ENCODE data around the gene RNU5D-1.

Gene RNU5D-1

DNA sequence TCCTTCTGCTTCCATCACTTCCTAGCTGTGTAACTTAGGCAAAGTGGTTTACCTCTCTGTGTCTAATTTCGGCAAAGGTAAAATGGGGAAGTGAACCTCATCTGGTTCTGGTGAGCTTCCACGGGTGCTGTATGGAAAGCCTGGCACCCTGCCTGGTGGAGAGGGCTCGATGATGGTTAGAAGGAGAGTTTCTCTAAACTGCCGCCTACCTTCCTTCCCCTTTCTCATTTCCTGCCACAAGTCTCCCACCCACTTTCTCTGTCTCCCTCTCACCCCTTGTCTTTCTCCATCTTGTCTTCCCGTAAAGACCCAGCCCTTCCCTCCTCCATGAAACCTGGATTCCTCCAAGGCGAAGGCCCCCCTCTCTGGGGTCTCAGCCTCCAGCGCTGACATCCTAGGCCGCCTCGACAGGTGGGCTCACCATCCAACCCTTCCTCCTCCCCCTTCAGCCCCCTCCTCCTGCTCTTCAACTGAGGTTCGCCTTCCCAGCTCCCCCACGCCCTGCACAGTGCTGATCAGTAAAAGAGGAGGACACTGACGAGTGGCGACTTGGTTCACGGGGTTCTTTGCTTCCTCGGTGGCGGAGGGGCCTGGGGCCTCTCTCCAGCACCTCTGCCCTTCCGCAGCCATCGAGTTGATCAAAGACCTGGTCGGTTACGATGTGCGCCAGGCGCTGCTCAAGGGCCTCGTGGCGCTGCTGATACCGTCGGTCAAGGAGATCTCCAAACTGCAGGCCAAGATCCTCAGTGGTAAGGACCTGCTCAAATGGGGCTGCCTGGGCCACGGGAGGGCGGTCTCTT, 7.3 kb downstream of the RNU5D-1 start:
- Histone ChIP-seq H3K27ac (peak overlapping the region in 10 of 11 experiments; percentile 71 to 91 (median 86); a peak in 20 of 22 replicates), H3K27me3 (no peaks in the 10 kb centered on the region), H3K4me1 (peaks cover 54 to 98% (median 74%) of the 10 kb centered on the region in 10 experiments), H3K4me2 (peak overlapping the region; percentile 58 to 94 (median 76)), H3K36me3 (no peaks in the 10 kb centered on the region), H3K4me3 (peak overlapping the region in 8 of 10 experiments; percentile 8 to 50 (median 36); a peak in 12 of 20 replicates), H3K9ac (peak overlapping the region in 10 of 11 experiments; percentile 39 to 77 (median 68); a peak in 17 of 22 replicates), H4K20me1 (no peaks in the 10 kb centered on the region; a peak in 1 of 22 replicates), H3K9me3 (replicated peaks in 1 of 11) (peaks cover 0 to 7% (median 0%) of the 10 kb centered on the region in 11 experiments; a peak in 2 of 22 replicates)
- no peak for TF ChIP-seq Cebpa-rat (IDR thresholded peaks at IDR 0.05)

DNA sequence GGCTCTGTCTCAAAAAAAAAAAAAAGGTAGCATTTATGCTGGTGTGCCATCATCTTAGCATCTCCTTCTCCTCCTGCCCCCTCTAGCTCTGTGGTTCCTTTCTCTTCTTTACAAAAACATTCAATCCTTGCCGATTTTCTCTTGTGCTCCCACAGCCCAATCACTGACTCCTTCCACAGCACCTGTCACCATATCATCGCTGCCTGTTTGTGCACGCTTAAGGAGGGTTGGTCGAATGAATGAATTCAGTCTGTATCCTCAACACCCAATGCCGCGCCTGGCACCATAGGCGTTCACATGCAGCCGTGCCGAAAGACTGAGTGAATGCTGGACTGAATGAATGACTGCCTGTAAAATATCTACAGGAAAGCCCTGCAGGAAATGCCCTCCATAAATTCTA, 7.9 kb downstream of the RNU5D-1 start:
- H4K20me1 ChIP-seq = no peaks in the 10 kb centered on the region; a peak in 1 of 22 replicates
- peaks cover 52 to 97% (median 73%) of the 10 kb centered on the region in 10 experiments for H3K4me1 ChIP-seq
- H3K36me3 ChIP-seq = no peaks in the 10 kb centered on the region
- peaks cover 0 to 7% (median 0%) of the 10 kb centered on the region in 11 experiments; a peak in 2 of 22 replicates for H3K9me3 ChIP-seq (replicated peaks in 1 of 11)
- H3K4me3 ChIP-seq = peak overlapping the region in 5 of 10 experiments; percentile 1 to 50 (median 38); a peak in 7 of 20 replicates
- peak overlapping the region in 9 of 11 experiments; percentile 45 to 77 (median 69); a peak in 14 of 22 replicates for H3K9ac ChIP-seq
- H3K4me2 ChIP-seq = peak overlapping the region; percentile 58 to 94 (median 76)
- peak overlapping the region in 10 of 11 experiments; percentile 71 to 91 (median 86); a peak in 17 of 22 replicates for H3K27ac ChIP-seq
- TF ChIP-seq Cebpa-rat (IDR thresholded peaks at IDR 0.05) = no peak
- no peaks in the 10 kb centered on the region for H3K27me3 ChIP-seq

DNA sequence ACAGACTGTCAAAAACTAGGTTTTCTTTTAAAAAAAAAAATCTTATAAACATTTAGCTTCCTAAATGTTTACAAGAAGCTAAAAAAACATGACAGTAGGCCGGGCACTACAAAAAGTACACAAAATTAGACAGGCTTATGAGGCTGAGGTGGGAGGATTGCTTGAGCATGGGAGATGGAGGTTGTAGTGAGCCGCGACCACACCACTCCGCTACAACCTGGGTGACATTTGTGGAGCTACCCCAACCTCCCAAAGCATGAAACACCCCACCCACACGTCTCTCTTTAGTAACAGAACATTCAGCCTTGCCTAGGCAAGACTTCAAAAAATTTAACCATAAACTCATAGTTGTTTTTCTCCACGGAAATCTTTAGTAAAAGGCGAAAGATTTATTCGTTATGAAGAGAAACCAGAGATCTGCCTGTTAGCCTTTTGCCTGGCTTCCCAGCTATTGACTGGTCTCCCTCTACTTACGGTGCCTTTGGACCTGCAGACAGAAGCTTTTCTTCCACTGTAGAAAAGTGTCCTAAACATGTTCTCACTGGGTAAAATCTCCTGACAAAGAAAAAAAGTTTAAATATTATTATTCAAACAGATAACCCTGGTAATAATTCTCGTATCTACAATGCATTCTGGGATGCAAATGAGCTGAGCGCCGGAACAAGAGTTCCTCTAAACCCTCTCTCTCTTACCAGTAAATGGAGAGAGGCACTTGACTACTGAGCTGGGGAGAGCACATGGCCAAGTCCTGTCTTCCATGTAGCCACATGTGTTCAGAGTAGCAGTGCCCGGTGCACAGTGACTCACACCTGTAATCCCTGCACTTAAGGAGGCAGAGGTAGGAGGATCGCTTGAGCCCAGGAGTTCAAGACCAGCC, 9.2 kb downstream of the RNU5D-1 start:
- no peak overlapping the region; a peak in 2 of 20 replicates for H3K4me3 ChIP-seq
- no peaks in the 10 kb centered on the region; a peak in 1 of 22 replicates for H4K20me1 ChIP-seq
- H3K9me3 ChIP-seq (replicated peaks in 1 of 11) = peaks cover 0 to 7% (median 0%) of the 10 kb centered on the region in 11 experiments; a peak in 2 of 22 replicates
- H3K27ac ChIP-seq = peak overlapping the region; percentile 72 to 91 (median 85); a peak in 21 of 22 replicates
- H3K4me2 ChIP-seq = peak overlapping the region; percentile 16 to 94 (median 76); a peak in 20 of 22 replicates
- H3K9ac ChIP-seq = peak overlapping the region; percentile 68 to 78 (median 73); a peak in 21 of 22 replicates
- H3K36me3 ChIP-seq = no peaks in the 10 kb centered on the region
- peaks cover 60 to 90% (median 70%) of the 10 kb centered on the region in 10 experiments for H3K4me1 ChIP-seq
- no peak for TF ChIP-seq Cebpa-rat (IDR thresholded peaks at IDR 0.05)
- H3K27me3 ChIP-seq = no peaks in the 10 kb centered on the region

DNA sequence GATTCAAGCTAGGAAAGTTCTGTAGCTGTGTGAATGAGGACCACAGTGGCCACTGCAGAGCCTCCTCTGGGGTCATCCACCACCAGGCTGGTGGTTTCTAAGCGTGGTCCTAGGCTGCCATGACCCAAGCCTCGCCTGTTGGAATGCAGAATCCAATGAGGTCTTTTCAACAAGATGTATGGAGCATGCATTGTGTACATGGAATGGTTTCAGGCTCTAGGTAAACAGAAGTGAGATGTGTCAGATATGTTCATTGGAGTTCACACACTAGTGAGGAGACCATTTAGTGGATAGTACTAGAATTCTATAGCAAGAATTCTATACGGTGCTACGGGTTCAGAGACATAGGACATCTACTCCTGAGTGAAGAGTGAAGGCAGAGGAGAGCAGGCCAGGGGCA, 10.7 kb downstream of the RNU5D-1 start:
- Histone ChIP-seq H3K27me3 (no peaks in the 10 kb centered on the region), H3K4me1 (peaks cover 64 to 84% (median 70%) of the 10 kb centered on the region in 10 experiments), H3K27ac (no peak overlapping the region), H3K9ac (no peak overlapping the region), H3K9me3 (replicated peaks in 1 of 11) (peaks cover 0 to 7% (median 0%) of the 10 kb centered on the region in 11 experiments; a peak in 2 of 22 replicates), H3K4me3 (no peak overlapping the region), H3K36me3 (no peaks in the 10 kb centered on the region), H3K4me2 (peak overlapping the region in 9 of 11 experiments; percentile 4 to 87 (median 51); a peak in 17 of 22 replicates), H4K20me1 (no peaks in the 10 kb centered on the region; a peak in 1 of 22 replicates)
- no peak for TF ChIP-seq Cebpa-rat (IDR thresholded peaks at IDR 0.05)

DNA sequence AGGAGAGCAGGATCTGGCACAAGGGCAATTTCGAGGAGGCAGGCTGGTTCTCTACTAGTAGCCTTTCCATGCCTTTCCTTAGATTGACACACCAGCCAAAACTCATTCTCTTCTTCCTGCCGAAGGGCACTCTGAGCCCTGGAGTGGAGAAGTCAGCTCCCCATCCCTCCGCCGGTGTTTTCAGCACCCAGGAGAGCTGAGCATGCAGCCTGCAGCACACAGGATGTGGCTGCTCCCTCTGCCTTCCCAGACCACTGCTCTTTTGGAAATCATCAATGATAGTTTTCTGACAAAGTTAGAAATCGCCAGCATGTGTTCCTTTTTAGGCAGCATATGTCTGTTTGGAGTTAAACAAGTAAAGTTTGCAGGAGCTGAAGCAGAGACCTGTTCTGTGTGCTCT, 11.7 kb downstream of the RNU5D-1 start:
- Histone ChIP-seq H3K27ac (no peak overlapping the region), H3K4me2 (peak overlapping the region; percentile 24 to 87 (median 45); a peak in 21 of 22 replicates), H3K36me3 (no peaks in the 10 kb centered on the region), H3K27me3 (no peaks in the 10 kb centered on the region), H3K9ac (no peak overlapping the region), H4K20me1 (no peaks in the 10 kb centered on the region; a peak in 1 of 22 replicates), H3K4me1 (peaks cover 64 to 84% (median 72%) of the 10 kb centered on the region in 10 experiments), H3K9me3 (replicated peaks in 1 of 11) (peaks cover 0 to 3% (median 0%) of the 10 kb centered on the region in 11 experiments; a peak in 1 of 22 replicates), H3K4me3 (no peak overlapping the region)
- TF ChIP-seq Cebpa-rat (IDR thresholded peaks at IDR 0.05) = no peak

DNA sequence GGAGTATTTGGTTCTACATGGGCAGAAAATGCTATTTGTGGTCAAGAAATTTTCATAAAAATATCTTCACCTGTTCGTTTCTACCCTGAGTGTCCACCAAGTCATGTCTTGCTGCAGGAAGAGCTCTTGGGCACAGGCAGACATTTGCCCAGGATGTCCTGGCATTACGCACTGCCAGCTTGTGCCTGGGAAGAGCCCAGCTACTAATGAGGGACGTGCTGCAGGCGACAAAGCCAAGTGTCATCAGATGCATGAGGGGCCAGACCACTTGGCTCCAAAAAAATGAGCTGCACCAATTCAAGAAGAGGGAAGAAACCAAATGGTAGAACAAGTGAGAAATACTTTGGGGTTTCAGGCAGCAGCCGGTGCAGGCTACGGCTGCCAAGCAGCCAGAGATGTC, 12.9 kb downstream of the RNU5D-1 start:
- Histone ChIP-seq H3K27ac (no peak overlapping the region), H3K4me1 (peaks cover 62 to 81% (median 71%) of the 10 kb centered on the region in 10 experiments), H3K9me3 (replicated peaks in 1 of 11) (no peaks in the 10 kb centered on the region), H4K20me1 (no peaks in the 10 kb centered on the region; a peak in 1 of 22 replicates), H3K4me3 (no peak overlapping the region), H3K9ac (no peak overlapping the region), H3K36me3 (no peaks in the 10 kb centered on the region), H3K27me3 (no peaks in the 10 kb centered on the region), H3K4me2 (peak overlapping the region in 3 of 11 experiments; percentile 1 to 32 (median 4); a peak in 2 of 22 replicates)
- TF ChIP-seq Cebpa-rat (IDR thresholded peaks at IDR 0.05) = no peak

DNA sequence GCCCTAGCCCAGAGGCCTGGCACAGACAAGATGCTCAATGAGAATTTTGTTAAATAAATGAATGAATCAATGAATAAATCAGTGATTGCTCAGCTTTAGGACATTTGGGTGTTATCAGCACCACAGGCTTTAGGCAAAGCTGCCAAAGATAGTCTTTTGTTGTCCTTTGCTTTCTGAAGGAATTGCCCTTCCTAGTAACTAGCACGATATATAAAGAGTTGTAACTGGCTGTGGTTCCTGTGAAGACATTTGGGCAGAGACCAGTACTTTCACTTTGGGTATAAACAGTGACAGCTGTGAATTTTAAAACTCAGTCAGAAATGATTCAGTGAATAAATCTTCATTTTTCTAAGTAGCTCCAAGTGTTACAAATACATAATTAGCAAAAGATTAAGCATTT, 13.3 kb downstream of the RNU5D-1 start:
- Histone ChIP-seq H3K36me3 (no peaks in the 10 kb centered on the region), H3K27me3 (no peaks in the 10 kb centered on the region), H3K4me3 (no peak overlapping the region), H3K4me2 (peak overlapping the region in 6 of 11 experiments; percentile 1 to 32 (median 16); a peak in 6 of 22 replicates), H4K20me1 (no peaks in the 10 kb centered on the region; a peak in 1 of 22 replicates), H3K9me3 (replicated peaks in 1 of 11) (no peaks in the 10 kb centered on the region), H3K27ac (no peak overlapping the region), H3K9ac (no peak overlapping the region), H3K4me1 (peaks cover 62 to 81% (median 71%) of the 10 kb centered on the region in 10 experiments)
- TF ChIP-seq Cebpa-rat (IDR thresholded peaks at IDR 0.05) = no peak

DNA sequence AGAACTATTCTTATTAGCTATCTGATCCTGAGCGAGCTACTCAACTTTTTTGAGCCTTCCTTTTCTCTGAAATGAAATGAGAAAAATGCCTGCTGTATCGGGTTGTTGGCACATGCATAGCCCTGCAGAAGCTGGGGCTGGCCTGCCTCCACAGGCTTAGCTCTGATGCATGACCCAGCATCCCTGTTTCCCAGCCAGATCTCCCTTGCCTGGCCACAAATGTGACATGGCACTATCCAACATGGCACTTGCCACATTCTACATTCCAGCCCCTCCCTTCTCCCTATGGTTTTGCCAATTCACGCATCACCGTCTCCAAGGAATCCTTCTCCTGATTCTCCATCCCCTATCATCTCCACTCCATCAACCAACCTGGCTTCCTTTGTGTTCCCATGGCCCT, 13.8 kb downstream of the RNU5D-1 start:
- no peak overlapping the region for H3K9ac ChIP-seq
- H3K36me3 ChIP-seq = no peaks in the 10 kb centered on the region
- H3K27me3 ChIP-seq = no peaks in the 10 kb centered on the region
- no peak overlapping the region for H3K4me3 ChIP-seq
- no peak overlapping the region for H3K27ac ChIP-seq
- H3K4me2 ChIP-seq = peak overlapping the region in 6 of 11 experiments; percentile 1 to 32 (median 16); a peak in 6 of 22 replicates
- H3K4me1 ChIP-seq = peaks cover 57 to 76% (median 66%) of the 10 kb centered on the region in 10 experiments
- no peak for TF ChIP-seq Cebpa-rat (IDR thresholded peaks at IDR 0.05)
- H4K20me1 ChIP-seq = no peaks in the 10 kb centered on the region; a peak in 1 of 22 replicates
- no peaks in the 10 kb centered on the region for H3K9me3 ChIP-seq (replicated peaks in 1 of 11)
